Neural progenitor cell (in vitro differentiated cells): Measurements from ENCODE around the gene ST13. TPM values are rescaled to one million over a fixed set of nuclear protein-coding genes. Genes with fewer than 3 reads are reported as not detected.
"Not testable (repeated sequence)": the region's sequence is repeated elsewhere in the genome, so short reads cannot be mapped to it uniquely, and the experiment has no call there.

Experiments
- DNase-seq: peaks from one replicate; pipeline ENCODE4 v3.0.0-alpha.2; 2016; ENCODE audit warnings: low spot score
- H2AFZ ChIP-seq: fragments of 200-600 bp; sonication (generic); replicated peaks from 2 replicates; pipeline ENCODE4 v1.6.1; 2016; ENCODE audit warnings: antibody characterized with exemption
- H3F3A ChIP-seq: fragments of 200-600 bp; sonication (generic); 2 replicates; pipeline ENCODE4 v1.6.1; 2016; ENCODE audit warnings: antibody characterized with exemption, low read depth
- H3K27ac ChIP-seq: fragments of 200-600 bp; sonication (generic); 2 replicates; pipeline ENCODE4 v1.5.1; 2016; ENCODE audit warnings: mild to moderate bottlenecking
- H3K27me3 ChIP-seq: fragments of 200-600 bp; sonication (generic); 2 replicates; pipeline ENCODE4 v1.6.1; 2016; ENCODE audit warnings: mild to moderate bottlenecking, moderate library complexity
- H3K36me3 ChIP-seq: fragments of 200-600 bp; sonication (generic); 2 replicates; pipeline ENCODE4 v1.5.1; 2016
- H3K4me1 ChIP-seq: fragments of 200-600 bp; sonication (generic); 2 replicates; pipeline ENCODE4 v1.6.1; 2016; ENCODE audit warnings: mixed run types
- H3K4me2 ChIP-seq: fragments of 200-600 bp; sonication (generic); 2 replicates; pipeline ENCODE4 v1.6.1; 2016
- H3K4me3 ChIP-seq: fragments of 200-600 bp; sonication (generic); 2 replicates; pipeline ENCODE4 v1.5.1; 2016
- H3K79me2 ChIP-seq: fragments of 200-600 bp; sonication (generic); 2 replicates; pipeline ENCODE4 v1.6.1; 2016; ENCODE audit warnings: low read depth
- H3K9ac ChIP-seq: fragments of 200-600 bp; sonication (generic); 2 replicates; pipeline ENCODE4 v1.6.1; 2016
- H3K9me3 ChIP-seq: fragments of 200-600 bp; sonication (generic); 2 replicates; pipeline ENCODE4 v1.5.1; 2016; ENCODE audit warnings: low read depth
- H4K20me1 ChIP-seq: fragments of 200-600 bp; sonication (generic); 2 replicates; pipeline ENCODE4 v1.6.1; 2016; ENCODE audit warnings: low read depth
- H3K27ac Mint-ChIP-seq: 3 replicates; pipeline ENCODE4 v1.8.0; 2021; ENCODE audit warnings: mixed read lengths
- H3K27me3 Mint-ChIP-seq: 2 replicates; pipeline ENCODE4 v1.8.0; 2022; ENCODE audit warnings: low read depth, mild to moderate bottlenecking, inconsistent platforms, moderate library complexity, mixed read lengths; ENCODE audit not compliant: insufficient read depth
- H3K36me3 Mint-ChIP-seq: 3 replicates; pipeline ENCODE4 v1.8.0; 2021; ENCODE audit warnings: mixed read lengths
- H3K4me1 Mint-ChIP-seq: 3 replicates; pipeline ENCODE4 v1.8.0; 2021; ENCODE audit warnings: mixed read lengths
- H3K4me3 Mint-ChIP-seq: 3 replicates; pipeline ENCODE4 v1.8.0; 2021; ENCODE audit warnings: mild to moderate bottlenecking, moderate library complexity, mixed read lengths
- H3K9me3 Mint-ChIP-seq: 3 replicates; pipeline ENCODE4 v1.8.0; 2020; ENCODE audit warnings: mixed read lengths
- CTCF ChIP-seq: fragments of 200-600 bp; sonication (generic); IDR thresholded peaks from 2 replicates; pipeline ENCODE4 v1.5.1; 2017; ENCODE audit warnings: antibody characterized with exemption, mild to moderate bottlenecking
- EZH2 ChIP-seq: fragments of 200-600 bp; sonication (generic); IDR thresholded peaks from 2 replicates; pipeline ENCODE4 v1.6.1; 2017; ENCODE audit warnings: antibody characterized with exemption, mild to moderate bottlenecking, moderate library complexity
- EZH2phosphoT487 ChIP-seq: fragments of 200-600 bp; sonication (generic); IDR thresholded peaks from 2 replicates; pipeline ENCODE4 v1.6.1; 2017; ENCODE audit warnings: antibody characterized with exemption
- total RNA-seq: library from RNA; depleted of rRNA; stranded (reverse); fragments of >200 nt; gene quantifications from 2 replicates; pipeline ENCODE4 v1.2.3, GENCODE V29; 2015; ENCODE audit warnings: low replicate concordance

The ST13 gene
- total RNA-seq, 1 donor from 2014 or later = 310 TPM

DNA sequence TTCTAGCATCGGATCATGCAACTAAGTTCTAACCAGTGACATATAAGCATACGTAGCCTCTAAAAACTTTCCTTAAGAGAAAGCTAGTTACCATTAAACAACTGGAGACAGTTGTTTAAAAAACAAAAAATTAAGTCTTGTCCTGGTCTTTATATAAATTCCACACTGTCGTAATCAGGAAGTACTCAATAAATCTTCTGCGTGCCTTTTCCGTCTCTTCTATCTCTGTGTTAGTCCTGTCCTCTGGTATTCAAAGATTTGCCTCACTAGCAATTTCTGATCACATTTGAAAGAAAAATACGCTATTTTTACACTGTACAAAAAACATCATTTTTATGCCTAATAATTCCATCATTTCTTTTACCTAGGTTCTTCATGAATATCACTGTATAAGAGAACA, 27.3 kb downstream of the ST13 start:
- no peaks in the 10 kb centered on the region for H3K9me3 Mint-ChIP-seq
- no peak overlapping the region for H3K27ac Mint-ChIP-seq
- no peaks in the 10 kb centered on the region for H3K27me3 Mint-ChIP-seq
- Histone ChIP-seq H3F3A (peaks cover 15% of the 10 kb centered on the region), H3K36me3 (peaks cover 49% of the 10 kb centered on the region), H3K4me1 (no peaks in the 10 kb centered on the region), H3K9me3 (no peaks in the 10 kb centered on the region), H3K9ac (no peak overlapping the region), H4K20me1 (peaks cover 15% of the 10 kb centered on the region), H3K79me2 (peaks cover 2% of the 10 kb centered on the region), H3K27ac (no peak overlapping the region), H3K27me3 (no peaks in the 10 kb centered on the region), H3K4me2 (no peak overlapping the region), H3K4me3 (no peak overlapping the region), H2AFZ (no peak overlapping the region)
- no peak for TF ChIP-seq CTCF
- TF ChIP-seq EZH2 = no peak
- TF ChIP-seq EZH2phosphoT487 = no peak
- H3K4me1 Mint-ChIP-seq = no peaks in the 10 kb centered on the region
- H3K4me3 Mint-ChIP-seq = no peak overlapping the region
- peaks cover 26% of the 10 kb centered on the region for H3K36me3 Mint-ChIP-seq
- DNase-seq = no peak

DNA sequence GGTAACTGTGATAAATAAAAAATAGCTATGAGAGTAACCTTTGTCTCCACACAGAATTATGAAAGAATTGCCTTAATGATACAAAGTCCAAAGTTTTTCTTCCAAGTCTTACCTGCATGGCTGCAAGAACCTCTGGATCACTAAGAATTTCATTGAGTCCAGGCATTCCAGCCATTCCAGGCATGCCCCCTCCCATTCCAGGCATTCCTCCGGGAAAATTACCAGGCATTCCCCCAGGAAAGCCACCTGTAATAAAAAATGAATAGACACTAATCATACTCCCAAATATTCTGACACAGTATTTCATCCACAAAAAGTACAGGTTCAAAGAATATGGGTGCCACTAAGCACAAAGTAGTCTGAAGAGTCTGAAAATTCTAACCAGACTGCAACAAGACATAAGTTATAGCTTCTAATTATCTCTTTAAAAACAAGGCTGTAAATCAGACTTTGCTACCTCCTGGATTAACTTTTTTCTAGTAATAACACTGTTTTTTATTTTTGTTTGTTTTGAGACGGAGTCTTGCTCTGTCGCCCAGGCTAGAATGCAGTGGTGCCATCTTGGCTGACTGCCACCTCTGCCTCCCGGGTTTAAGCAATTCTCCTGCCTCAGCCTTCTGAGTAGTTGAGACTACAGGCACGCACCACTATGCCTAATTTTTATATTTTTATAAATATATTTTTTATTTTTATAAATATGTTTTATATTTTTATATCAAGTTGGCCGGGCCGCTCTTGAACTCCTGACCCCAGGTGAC, 29.3 kb downstream of the ST13 start:
- H3K4me2 ChIP-seq = no peak overlapping the region

DNA sequence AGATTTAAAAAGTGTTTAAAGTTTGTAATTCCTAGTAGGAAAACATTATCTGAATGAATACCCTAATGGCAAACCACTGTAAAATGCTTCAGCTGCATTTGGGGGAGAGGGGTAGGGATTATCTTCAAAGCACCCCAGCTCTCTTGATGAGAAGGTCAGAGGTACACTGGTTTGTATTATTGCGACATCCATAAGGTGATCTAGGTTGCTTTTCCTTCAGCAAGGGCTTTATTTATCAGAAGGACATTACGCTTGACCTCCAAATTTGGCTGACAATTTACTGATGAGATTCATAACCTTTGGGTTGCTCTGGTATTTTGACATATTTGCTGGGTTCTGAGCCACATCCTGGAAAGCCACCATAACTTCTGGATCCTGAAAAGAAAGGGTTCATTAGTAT, 30.1 kb downstream of the ST13 start:
- not testable (repeated sequence) for H3K79me2 ChIP-seq, H3K9ac ChIP-seq, H4K20me1 ChIP-seq, H3K4me1 ChIP-seq, H3K4me3 ChIP-seq, H3K27me3 ChIP-seq, DNase-seq, H3K4me3 Mint-ChIP-seq, H3K27ac ChIP-seq, H3K27me3 Mint-ChIP-seq, H3K4me2 ChIP-seq, H3K27ac Mint-ChIP-seq, H3K4me1 Mint-ChIP-seq, H3K9me3 ChIP-seq, H3K9me3 Mint-ChIP-seq, H2AFZ ChIP-seq
- H3K36me3 Mint-ChIP-seq = peaks cover 17% of the 10 kb centered on the region
- H3F3A ChIP-seq = peaks cover 37% of the 10 kb centered on the region
- H3K36me3 ChIP-seq = peaks cover 32% of the 10 kb centered on the region

More for the DNA sequence above, 29.3 kb downstream of the ST13 start:
- H3K9me3 Mint-ChIP-seq = no peaks in the 10 kb centered on the region
- peaks cover 18% of the 10 kb centered on the region for H3K36me3 Mint-ChIP-seq
- H3K4me3 Mint-ChIP-seq = no peak overlapping the region
- Histone ChIP-seq H3K27me3 (no peaks in the 10 kb centered on the region), H4K20me1 (peaks cover 5% of the 10 kb centered on the region), H2AFZ (no peak overlapping the region), H3K79me2 (no peaks in the 10 kb centered on the region), H3K9me3 (no peaks in the 10 kb centered on the region), H3K4me1 (no peaks in the 10 kb centered on the region), H3F3A (peaks cover 31% of the 10 kb centered on the region), H3K27ac (no peak overlapping the region), H3K36me3 (peaks cover 36% of the 10 kb centered on the region), H3K9ac (no peak overlapping the region), H3K4me3 (no peak overlapping the region)
- H3K4me1 Mint-ChIP-seq = no peaks in the 10 kb centered on the region
- H3K27me3 Mint-ChIP-seq = no peaks in the 10 kb centered on the region
- no peak for TF ChIP-seq EZH2phosphoT487
- no peak for TF ChIP-seq EZH2
- TF ChIP-seq CTCF = no peak
- no peak overlapping the region for H3K27ac Mint-ChIP-seq
- DNase-seq = no peak

DNA sequence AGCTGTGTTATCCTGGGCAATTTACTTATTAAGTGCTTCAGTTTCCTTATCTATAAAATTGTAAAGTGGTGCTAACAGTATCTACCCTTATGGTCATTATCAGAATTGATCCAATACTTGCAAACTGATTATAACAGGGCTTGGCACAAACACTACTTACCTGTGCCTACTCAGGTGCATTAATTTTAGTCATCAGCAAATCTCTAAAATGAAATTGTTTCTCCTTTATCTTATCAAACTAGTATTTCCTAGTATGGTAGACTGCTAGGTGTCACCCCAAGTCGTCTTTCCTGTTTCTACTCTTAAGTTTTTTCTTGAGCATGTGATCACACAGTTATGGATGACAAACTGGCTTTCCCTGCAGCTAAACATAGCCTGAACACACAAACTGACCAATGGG, 33.0 kb downstream of the ST13 start:
- H3K27ac Mint-ChIP-seq = no peak overlapping the region
- TF ChIP-seq EZH2phosphoT487 = no peak
- no peak for TF ChIP-seq EZH2
- no peak for TF ChIP-seq CTCF
- H3K4me1 ChIP-seq = peaks cover 1% of the 10 kb centered on the region

More for the DNA sequence above, 33.0 kb downstream of the ST13 start:
- H4K20me1 ChIP-seq = no peaks in the 10 kb centered on the region
- H2AFZ ChIP-seq = no peak overlapping the region
- Mint-ChIP-seq H3K36me3 (peaks cover 9% of the 10 kb centered on the region), H3K4me3 (no peak overlapping the region), H3K9me3 (no peaks in the 10 kb centered on the region), H3K27me3 (no peaks in the 10 kb centered on the region), H3K4me1 (peaks cover 13% of the 10 kb centered on the region)
- H3K4me2 ChIP-seq = no peak overlapping the region
- H3K27ac ChIP-seq = no peak overlapping the region
- no peak for DNase-seq
- no peak overlapping the region for H3K9ac ChIP-seq
- H3K79me2 ChIP-seq = peaks cover 5% of the 10 kb centered on the region
- H3K4me3 ChIP-seq = no peak overlapping the region
- peaks cover 44% of the 10 kb centered on the region for H3F3A ChIP-seq
- H3K36me3 ChIP-seq = peaks cover 8% of the 10 kb centered on the region
- no peaks in the 10 kb centered on the region for H3K9me3 ChIP-seq
- H3K27me3 ChIP-seq = no peaks in the 10 kb centered on the region
